BLaER1 (cell line): Measurements from ENCODE around the gene MOCOS.
"Not testable (repeated sequence)": the region's sequence is repeated elsewhere in the genome, so short reads cannot be mapped to it uniquely, and the experiment has no call there.

ENCODE experiments used
- H3K27ac ChIP-seq: shearing (Covaris generic); formaldehyde crosslinking; 2 replicates; pipeline ENCODE4 v1.8.1; 2022
- H3K27me3 ChIP-seq: shearing (Covaris generic); formaldehyde crosslinking; 2 replicates; pipeline ENCODE4 v1.8.1; 2022
- H3K36me3 ChIP-seq: shearing (Covaris generic); formaldehyde crosslinking; 2 replicates; pipeline ENCODE4 v1.8.1; 2022
- H3K4me1 ChIP-seq: shearing (Covaris generic); formaldehyde crosslinking; 2 replicates; pipeline ENCODE4 v1.8.1; 2022
- H3K4me2 ChIP-seq: shearing (Covaris generic); formaldehyde crosslinking; 2 replicates; pipeline ENCODE4 v1.8.1; 2022
- H3K4me3 ChIP-seq: shearing (Covaris generic); formaldehyde crosslinking; 2 replicates; pipeline ENCODE4 v1.8.1; 2022
- H3K9ac ChIP-seq: shearing (Covaris generic); formaldehyde crosslinking; 2 replicates; pipeline ENCODE4 v1.8.1; 2022
- H3K9me3 ChIP-seq: shearing (Covaris generic); formaldehyde crosslinking; 2 replicates; pipeline ENCODE4 v1.8.1; 2022
- H4K20me1 ChIP-seq: shearing (Covaris generic); formaldehyde crosslinking; 2 replicates; pipeline ENCODE4 v1.8.1; 2022
- Cebpa-rat ChIP-seq: shearing (Covaris generic); IDR thresholded peaks from 2 replicates; pipeline ENCODE4 v1.8.1; 2022

The MOCOS gene

DNA sequence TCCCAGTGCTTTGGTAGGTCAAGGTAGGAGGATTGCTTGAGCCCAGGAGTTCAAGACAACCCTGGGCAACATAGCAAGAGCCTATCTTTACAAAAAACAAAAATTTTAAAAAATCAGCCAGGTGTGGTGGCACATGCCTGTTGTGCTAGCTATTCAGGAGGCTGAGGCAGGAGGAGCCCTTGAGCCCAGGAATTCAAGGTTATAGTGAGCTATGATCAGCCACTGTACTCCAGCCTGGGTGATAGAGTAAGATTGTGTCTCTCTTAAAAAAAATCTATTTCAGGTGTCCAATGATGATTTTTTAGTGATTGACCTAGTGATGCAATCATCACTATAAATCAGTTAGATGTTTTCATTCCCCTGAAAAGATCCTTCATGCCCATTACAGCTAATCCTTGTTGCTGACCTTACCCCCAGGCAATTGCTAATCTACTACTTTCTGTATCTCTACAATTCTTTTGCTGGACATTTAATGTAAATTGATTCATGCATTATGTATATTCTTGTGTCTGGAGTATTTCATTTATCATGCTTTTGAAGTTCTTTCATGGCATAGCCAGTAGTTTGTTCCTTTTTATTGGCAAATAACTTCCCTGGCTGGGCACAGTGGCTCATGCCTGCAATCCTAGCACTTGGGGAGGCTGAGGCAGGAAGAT is 10.3 kb downstream of the MOCOS start:
- H3K27ac ChIP-seq = no peak overlapping the region
- no peaks in the 10 kb centered on the region for H3K9me3 ChIP-seq
- no peak overlapping the region for H3K4me3 ChIP-seq
- no peaks in the 10 kb centered on the region for H3K27me3 ChIP-seq
- no peak overlapping the region for H3K4me2 ChIP-seq
- H3K9ac ChIP-seq = no peak overlapping the region
- no peak for TF ChIP-seq Cebpa-rat
- no peaks in the 10 kb centered on the region for H3K36me3 ChIP-seq
- H3K4me1 ChIP-seq = no peaks in the 10 kb centered on the region
- no peaks in the 10 kb centered on the region for H4K20me1 ChIP-seq

DNA sequence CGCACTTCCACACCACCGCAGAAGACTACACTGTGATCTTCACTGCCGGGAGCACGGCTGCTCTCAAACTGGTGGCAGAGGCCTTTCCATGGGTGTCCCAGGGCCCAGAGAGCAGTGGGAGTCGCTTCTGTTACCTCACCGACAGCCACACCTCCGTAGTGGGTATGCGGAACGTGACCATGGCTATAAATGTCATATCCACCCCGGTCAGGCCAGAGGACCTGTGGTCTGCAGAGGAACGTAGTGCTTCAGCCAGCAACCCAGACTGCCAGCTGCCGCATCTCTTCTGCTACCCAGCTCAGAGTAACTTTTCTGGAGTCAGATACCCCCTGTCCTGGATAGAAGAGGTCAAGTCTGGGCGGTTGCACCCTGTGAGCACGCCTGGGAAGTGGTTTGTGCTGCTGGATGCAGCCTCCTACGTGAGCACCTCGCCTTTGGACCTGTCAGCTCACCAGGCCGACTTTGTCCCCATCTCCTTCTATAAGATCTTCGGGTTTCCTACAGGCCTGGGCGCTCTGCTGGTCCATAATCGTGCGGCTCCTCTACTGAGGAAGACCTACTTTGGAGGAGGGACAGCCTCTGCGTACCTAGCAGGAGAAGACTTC is 12.5 kb downstream of the MOCOS start:
- Histone ChIP-seq H3K9me3 (no peaks in the 10 kb centered on the region), H3K36me3 (no peaks in the 10 kb centered on the region), H3K27ac (no peak overlapping the region), H3K27me3 (no peaks in the 10 kb centered on the region), H3K9ac (no peak overlapping the region), H3K4me2 (no peak overlapping the region), H4K20me1 (no peaks in the 10 kb centered on the region), H3K4me1 (no peaks in the 10 kb centered on the region), H3K4me3 (no peak overlapping the region)
- no peak for TF ChIP-seq Cebpa-rat

DNA sequence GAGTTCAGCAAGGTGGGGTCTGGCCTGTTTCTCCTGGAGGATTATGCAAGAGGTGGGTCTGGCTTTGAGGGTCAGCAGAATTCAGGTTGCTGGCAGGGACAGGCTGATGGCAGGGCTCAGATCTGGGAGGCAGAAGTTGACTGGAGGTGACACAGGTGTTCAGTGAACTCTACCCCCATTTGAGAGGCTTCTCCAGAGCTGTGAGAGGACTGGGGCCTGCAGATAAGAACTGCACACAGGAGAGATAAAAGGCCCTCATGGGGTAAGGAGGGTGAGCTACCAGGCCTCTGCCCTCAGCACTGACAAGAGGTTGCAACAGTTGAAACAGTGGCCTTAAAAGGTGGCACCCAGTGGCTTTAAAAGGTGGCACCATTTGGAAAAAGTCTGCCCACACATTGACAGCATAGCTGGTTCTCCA is 13.1 kb downstream of the MOCOS start:
- Histone ChIP-seq H3K36me3 (no peaks in the 10 kb centered on the region), H3K4me1 (no peaks in the 10 kb centered on the region), H3K4me3 (no peak overlapping the region), H3K27me3 (no peaks in the 10 kb centered on the region), H3K9ac (no peak overlapping the region), H3K4me2 (no peak overlapping the region), H3K9me3 (no peaks in the 10 kb centered on the region), H3K27ac (no peak overlapping the region), H4K20me1 (no peaks in the 10 kb centered on the region)
- no peak for TF ChIP-seq Cebpa-rat

DNA sequence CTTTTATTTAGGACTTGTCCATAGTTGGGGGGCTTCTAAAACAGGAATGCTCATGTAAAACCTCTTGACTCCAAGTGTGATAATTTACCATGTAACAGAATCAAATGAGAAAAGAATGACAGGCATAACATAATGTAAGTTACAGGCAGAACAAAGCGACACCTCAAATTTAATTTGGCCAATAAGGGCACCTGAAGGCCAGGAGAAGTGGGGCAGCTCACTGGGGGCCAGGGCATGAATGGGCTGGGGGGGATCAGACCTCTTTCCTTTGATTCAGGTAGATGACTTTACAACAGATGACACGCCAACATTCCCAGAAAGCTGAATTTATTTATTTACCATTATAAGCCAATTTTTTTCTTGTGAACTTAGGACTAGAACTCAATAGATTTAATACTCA is 14.5 kb downstream of the MOCOS start:
- H3K27ac ChIP-seq = no peak overlapping the region
- H3K4me3 ChIP-seq = no peak overlapping the region
- no peaks in the 10 kb centered on the region for H3K27me3 ChIP-seq
- no peaks in the 10 kb centered on the region for H4K20me1 ChIP-seq
- no peak for TF ChIP-seq Cebpa-rat
- no peak overlapping the region for H3K4me2 ChIP-seq
- H3K4me1 ChIP-seq = no peaks in the 10 kb centered on the region
- no peaks in the 10 kb centered on the region for H3K36me3 ChIP-seq
- no peak overlapping the region for H3K9ac ChIP-seq
- no peaks in the 10 kb centered on the region for H3K9me3 ChIP-seq

DNA sequence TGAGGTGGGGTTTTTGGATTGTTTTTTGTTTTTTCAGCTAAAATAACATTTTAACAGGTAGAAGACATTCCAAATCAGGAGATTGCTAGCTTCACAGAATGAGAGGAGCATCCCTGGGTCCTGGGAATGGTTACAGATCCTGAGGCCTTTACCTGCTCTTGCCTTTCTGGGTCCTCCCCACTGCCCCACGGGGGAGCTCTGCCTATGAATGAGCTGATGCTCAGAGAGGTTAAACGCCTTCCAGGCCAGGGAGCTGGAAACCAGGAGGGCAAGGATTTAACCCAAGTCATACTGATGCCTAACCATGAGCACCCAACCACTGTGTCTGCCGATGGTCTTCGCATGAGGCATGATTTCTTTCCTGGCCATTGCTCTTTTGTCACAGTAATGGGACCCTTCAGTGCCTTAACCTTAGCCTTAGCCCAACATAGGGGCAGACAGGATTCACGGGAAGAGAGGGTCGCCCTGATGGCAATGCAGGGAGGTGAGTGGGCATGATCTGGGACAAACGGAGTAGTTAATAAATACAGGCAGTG is 16.1 kb downstream of the MOCOS start:
- H3K4me1 ChIP-seq = no peaks in the 10 kb centered on the region
- H4K20me1 ChIP-seq = no peaks in the 10 kb centered on the region
- H3K9ac ChIP-seq = no peak overlapping the region
- no peak for TF ChIP-seq Cebpa-rat
- H3K27ac ChIP-seq = no peak overlapping the region
- H3K27me3 ChIP-seq = no peaks in the 10 kb centered on the region
- no peaks in the 10 kb centered on the region for H3K36me3 ChIP-seq
- H3K4me2 ChIP-seq = no peak overlapping the region
- H3K9me3 ChIP-seq = peaks cover 8% of the 10 kb centered on the region; the same call in 1 of the 2 replicates
- H3K4me3 ChIP-seq = no peak overlapping the region

DNA sequence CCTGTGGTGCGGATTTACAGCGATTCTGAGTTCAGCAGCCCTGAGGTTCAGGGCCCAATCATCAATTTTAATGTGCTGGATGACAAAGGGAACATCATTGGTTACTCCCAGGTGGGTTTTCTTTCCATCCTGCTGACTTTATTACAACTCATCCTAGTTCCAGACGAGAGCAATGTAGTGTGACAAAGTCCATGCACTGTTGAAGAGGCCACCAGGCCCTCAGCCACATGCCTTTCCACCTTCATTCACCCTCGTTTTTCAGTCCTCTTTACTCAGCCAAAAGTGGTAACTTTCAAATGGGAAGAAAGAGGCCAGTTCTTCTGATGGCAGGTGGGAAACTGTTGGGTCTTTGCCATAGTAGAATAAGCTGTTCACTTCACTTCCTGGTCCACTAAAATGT is 17.9 kb downstream of the MOCOS start:
- no peaks in the 10 kb centered on the region for H3K27me3 ChIP-seq
- no peak overlapping the region for H3K4me3 ChIP-seq
- TF ChIP-seq Cebpa-rat = no peak
- H3K36me3 ChIP-seq = no peaks in the 10 kb centered on the region
- H3K4me1 ChIP-seq = no peaks in the 10 kb centered on the region
- H3K4me2 ChIP-seq = no peak overlapping the region
- H3K9me3 ChIP-seq = peaks cover 8% of the 10 kb centered on the region; the same call in 1 of the 2 replicates
- no peak overlapping the region for H3K9ac ChIP-seq
- H3K27ac ChIP-seq = no peak overlapping the region
- H4K20me1 ChIP-seq = no peaks in the 10 kb centered on the region

DNA sequence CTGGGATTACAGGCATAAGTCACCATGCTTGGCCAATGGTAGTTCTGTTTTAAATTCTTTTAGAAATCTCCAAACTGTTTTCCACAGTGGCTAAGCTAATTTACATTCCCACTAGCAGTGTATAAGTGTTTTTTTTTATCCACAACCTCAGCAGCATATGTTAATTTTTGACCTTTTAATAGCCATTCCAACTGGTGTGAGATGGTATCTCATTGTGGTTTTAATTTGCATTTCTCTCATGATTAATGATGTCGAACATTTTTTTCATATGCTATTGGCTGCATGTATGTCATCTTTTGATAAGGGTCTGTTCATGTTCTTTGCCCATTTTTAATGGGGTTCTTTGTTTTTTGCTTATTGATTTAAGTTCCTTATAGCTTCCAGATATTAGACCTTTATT is 20.0 kb downstream of the MOCOS start:
- H3K4me1 ChIP-seq = peaks cover 12% of the 10 kb centered on the region
- no peak overlapping the region for H3K4me2 ChIP-seq
- no peak overlapping the region for H3K9ac ChIP-seq
- H3K36me3 ChIP-seq = no peaks in the 10 kb centered on the region
- H3K9me3 ChIP-seq = peaks cover 8% of the 10 kb centered on the region; the same call in 1 of the 2 replicates
- H3K4me3 ChIP-seq = no peak overlapping the region
- H3K27me3 ChIP-seq = no peaks in the 10 kb centered on the region
- H3K27ac ChIP-seq = no peak overlapping the region
- no peak for TF ChIP-seq Cebpa-rat
- no peaks in the 10 kb centered on the region for H4K20me1 ChIP-seq

DNA sequence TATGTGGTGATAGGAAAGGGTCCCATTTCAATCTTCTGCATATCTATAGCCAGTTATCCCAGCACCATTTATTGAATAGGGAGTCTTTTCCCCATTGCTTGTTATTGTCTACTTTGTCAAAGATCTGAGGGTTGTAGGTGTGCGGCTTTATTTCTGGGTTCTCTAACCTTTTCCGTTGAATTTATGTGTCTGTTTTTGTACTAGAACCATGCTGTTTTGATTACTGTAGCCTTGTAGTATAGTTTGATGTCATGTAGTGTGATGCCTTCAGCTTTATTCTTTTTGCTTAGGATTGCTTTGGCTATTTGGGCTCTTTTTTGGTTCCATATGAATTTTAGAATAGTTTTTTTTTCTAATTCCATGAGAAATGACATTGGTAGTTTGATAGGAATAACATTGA is 20.7 kb downstream of the MOCOS start:
- H3K4me2 ChIP-seq, H4K20me1 ChIP-seq, H3K27ac ChIP-seq, H3K36me3 ChIP-seq, H3K9me3 ChIP-seq, H3K4me3 ChIP-seq, H3K27me3 ChIP-seq, H3K9ac ChIP-seq: not testable (repeated sequence)
- H3K4me1 ChIP-seq = peaks cover 17% of the 10 kb centered on the region

DNA sequence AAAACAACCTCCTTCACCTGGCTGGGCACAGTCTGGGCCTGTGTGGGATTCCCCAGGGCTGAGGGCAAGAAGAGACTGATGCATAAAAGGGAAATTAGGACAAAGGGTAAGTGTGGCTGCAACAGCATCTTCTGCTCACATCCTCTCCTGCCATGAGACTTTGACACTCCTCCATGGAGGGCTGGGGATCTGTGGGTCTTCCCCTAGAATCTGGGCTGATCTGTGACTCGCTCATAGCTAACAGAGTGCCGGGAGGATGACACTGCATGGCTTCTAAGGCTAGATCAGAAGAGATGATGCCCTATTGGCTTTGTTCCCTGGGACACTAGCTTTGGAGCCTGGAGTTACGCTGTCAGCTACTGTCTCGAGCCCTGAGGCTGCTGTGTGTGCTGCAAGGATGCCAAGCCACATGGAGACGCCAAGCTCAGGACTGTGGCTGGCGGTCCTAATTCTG is 24.3 kb downstream of the MOCOS start:
- no peak for TF ChIP-seq Cebpa-rat
- Histone ChIP-seq H3K4me2 (peak overlapping the region; percentile 26; the same call in 1 of the 2 replicates), H3K36me3 (no peaks in the 10 kb centered on the region), H3K4me3 (no peak overlapping the region), H3K27me3 (no peaks in the 10 kb centered on the region), H4K20me1 (no peaks in the 10 kb centered on the region), H3K4me1 (peaks cover 17% of the 10 kb centered on the region), H3K9ac (no peak overlapping the region), H3K27ac (no peak overlapping the region), H3K9me3 (peaks cover 8% of the 10 kb centered on the region; the same call in 1 of the 2 replicates)
